Erythroblast (primary cell): ENCODE measurements around the gene RAB11FIP4.

Source experiments
- DNase-seq, 2 experiments: peaks; one replicate each; lab custom pipeline; 2025; lab: John Stamatoyannopoulos, UW
- GATA1 ChIP-seq: IDR thresholded peaks from 2 replicates; pipeline ENCODE4 v1.6.1; 2011; ENCODE audit warnings: low read depth, mild to moderate bottlenecking, control low read depth, low read length, moderate library complexity
- POLR2A ChIP-seq: IDR thresholded peaks from 2 replicates; pipeline ENCODE4 v1.6.1; 2011; ENCODE audit warnings: mild to moderate bottlenecking, low read length

The RAB11FIP4 gene

GRCh38 chr17:31544186-31544585 is 152.7 kb downstream of the RAB11FIP4 start:
- TF ChIP-seq POLR2A (no peak), GATA1 (no peak)
- DNase-seq: no peak

- TF ChIP-seq GATA1: no peak
- TF ChIP-seq POLR2A: no peak
- DNase-seq: no peak
Observed at GRCh38 chr17:31546650-31547049, 155.2 kb downstream of the RAB11FIP4 start.

GRCh38 chr17:31548709-31549108 is 157.2 kb downstream of the RAB11FIP4 start:
- DNase-seq: peak; percentile 63 to 68
- TF ChIP-seq POLR2A: no peak
- no peak for TF ChIP-seq GATA1

GRCh38 chr17:31549121-31549524 is 157.6 kb downstream of the RAB11FIP4 start:
- DNase-seq: no peak
- no peak for TF ChIP-seq GATA1
- TF ChIP-seq POLR2A: no peak

- DNase-seq: peak; percentile 95 to 98
- TF ChIP-seq POLR2A (peak; percentile 53), GATA1 (no peak)
Observed at GRCh38 chr17:31549525-31550388, 158.3 kb downstream of the RAB11FIP4 start.

- no peak for TF ChIP-seq GATA1
- TF ChIP-seq POLR2A: no peak
- no peak for DNase-seq
Observed at GRCh38 chr17:31550389-31551056, 159.0 kb downstream of the RAB11FIP4 start.

- DNase-seq: no peak
- TF ChIP-seq POLR2A: no peak
- no peak for TF ChIP-seq GATA1
Observed at GRCh38 chr17:31552568-31552967, 161.1 kb downstream of the RAB11FIP4 start.

- no peak for DNase-seq
- TF ChIP-seq POLR2A: no peak
- no peak for TF ChIP-seq GATA1
Observed at GRCh38 chr17:31553506-31553905, 162.0 kb downstream of the RAB11FIP4 start.

GRCh38 chr17:31554930-31555329 is 163.5 kb downstream of the RAB11FIP4 start:
- no peak for DNase-seq
- TF ChIP-seq GATA1: no peak
- no peak for TF ChIP-seq POLR2A

- no peak for DNase-seq
- TF ChIP-seq GATA1 (no peak), POLR2A (no peak)
Observed at GRCh38 chr17:31556969-31557645, 165.6 kb downstream of the RAB11FIP4 start.

- TF ChIP-seq GATA1: no peak
- no peak for TF ChIP-seq POLR2A
Observed at GRCh38 chr17:31558748-31559583, 167.5 kb downstream of the RAB11FIP4 start.

GRCh38 chr17:31559584-31560501 is 168.4 kb downstream of the RAB11FIP4 start:
- DNase-seq: no peak
- TF ChIP-seq POLR2A: no peak
- no peak for TF ChIP-seq GATA1

More at GRCh38 chr17:31558748-31559583, 167.5 kb downstream of the RAB11FIP4 start:
- peak; percentile 55 to 66 for DNase-seq
